ENCODE data around the gene FZR1. TPM values are rescaled to one million over a fixed set of nuclear protein-coding genes. Genes with fewer than 3 reads are reported as not detected.

The FZR1 gene
- total and polyA plus RNA-seq, 2 of the 13 experiments (the other 11 are each of a cell fraction or from before 2014, with no cell fraction given) = 29.0 to 30.8 TPM

DNA sequence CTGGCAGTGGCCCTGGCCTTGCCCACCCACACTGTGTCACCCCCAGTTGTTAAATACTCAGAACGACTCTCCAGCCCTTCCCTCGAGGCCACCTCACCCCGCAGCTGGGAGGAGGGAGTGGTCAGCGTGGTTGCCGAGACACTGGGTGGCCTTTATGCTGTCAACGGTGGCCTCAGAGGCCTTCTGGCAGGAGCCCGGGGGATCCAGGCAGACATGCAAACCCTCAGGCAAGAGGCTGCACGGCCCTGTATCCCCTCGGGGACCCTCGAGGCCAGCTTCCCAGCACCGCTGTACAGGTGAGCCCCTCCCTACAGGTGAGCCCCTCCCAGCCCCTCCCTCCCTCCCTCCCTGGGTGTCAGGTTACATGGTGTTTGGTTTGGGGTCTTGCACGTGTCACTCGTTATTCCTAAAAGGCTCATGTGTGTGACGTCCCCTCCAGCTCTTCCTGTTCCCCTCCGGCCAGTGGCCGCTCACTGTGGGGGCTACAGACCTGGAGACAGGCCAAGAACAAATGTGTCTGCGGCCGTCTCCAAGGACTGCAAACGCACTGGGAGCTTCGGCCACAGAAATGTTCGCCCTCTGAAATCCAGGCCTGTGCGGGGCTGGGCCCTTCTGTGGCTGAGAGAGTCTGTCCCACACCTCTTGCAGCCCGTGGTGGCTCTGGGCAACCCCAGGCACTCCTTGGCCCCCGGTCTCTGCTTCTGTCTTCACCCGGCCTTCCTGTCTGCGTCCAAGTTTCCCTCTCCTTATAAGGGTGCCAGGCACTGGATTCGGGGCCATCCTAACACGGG, 33.0 kb downstream of the FZR1 start, which contains the start of gene TEKTIP1 (continued):
- TF ChIP-seq ZC3H13 (CRISPR knock-in tag; IDR thresholded peaks at IDR 0.05) = 0 out of 2 replicates have a peak, but pooled peaks have one; percentile 47
- TF ChIP-seq HCFC1 (IDR thresholded peaks at IDR 0.05; ENCODE audit: low read depth, low read length) = no peak
- no peak for TF ChIP-seq ARID4A (CRISPR knock-in tag; IDR thresholded peaks at IDR 0.05; ENCODE audit: borderline replicate concordance)
- TF ChIP-seq GABPB1 (CRISPR knock-in tag; IDR thresholded peaks at IDR 0.05) = 0 out of 2 replicates have a peak, but pooled peaks have one; percentile 1

DNA sequence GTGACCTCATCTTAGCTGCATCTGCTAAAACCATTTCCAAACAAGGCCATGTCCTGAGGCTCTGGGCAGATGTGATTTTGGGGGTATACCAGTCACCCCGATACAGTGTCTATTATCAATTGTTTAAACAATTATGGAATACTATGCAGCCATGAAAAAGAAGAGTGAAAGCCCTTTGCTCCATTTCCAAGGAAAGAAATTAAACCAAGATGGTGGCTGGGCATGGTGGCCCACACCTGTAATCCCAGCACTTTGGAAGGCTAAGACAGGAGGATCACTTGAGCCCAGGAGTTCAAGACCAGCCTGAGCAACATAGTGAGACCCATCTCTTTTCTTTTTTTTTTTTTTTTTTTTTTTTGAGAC, 33.6 kb downstream of the FZR1 start:
- ATAC-seq (no peak), DNase-seq (ENCODE audit: low spot score) (no peak), FAIRE-seq (no peak)
- no peaks in the 10 kb centered on the region for H3K9me3 ChIP-seq (ENCODE audit: low read length)
- BruUV-seq (replicated peaks) = TSS peak; percentile 46
- H4K20me1 ChIP-seq (ENCODE audit: insufficient read depth, low read length) = no peaks in the 10 kb centered on the region; the same call in 1 of the 2 replicates
- ChIA-PET POLR2A (no interaction called here), CTCF (ENCODE audit: low intra/inter-chr PET ratio, low total read pairs) (no interaction called here)
- intact Hi-C loops (cut with micrococcal nuclease; ENCODE audit: unreplicated experiment) (no loop called here), in situ Hi-C loops (cut with HindIII; ENCODE audit: extremely low pct_ligation_motif_present, low pct_unique_long_range_greater_than_20kb) (no loop called here)
- peaks cover 5 to 10% of the 10 kb centered on the region in 2 experiments; a peak in 3 of 5 replicates for H3K36me3 ChIP-seq (replicated peaks in 1 of 2; ENCODE audit: control insufficient read depth in 1 of 2, insufficient read depth in 2 of 2, low read length in 2 of 2)
- H2AFZ ChIP-seq (ENCODE audit: low read length) = no peak overlapping the region
- H3K4me1 ChIP-seq (ENCODE audit: insufficient read depth, low read length) = no peaks in the 10 kb centered on the region
- H3K9ac ChIP-seq (ENCODE audit: insufficient read depth, low read depth, low read length) = no peak overlapping the region
- H3K4me2 ChIP-seq (ENCODE audit: low read depth, low read length) = no peak overlapping the region
- 100% methylated on average over 1 of the region's 1 CpG for WGBS (ENCODE audit: low lambda C conversion rate)
- no peaks in the 10 kb centered on the region for H3K27me3 ChIP-seq (ENCODE audit: control insufficient read depth in 1 of 2, insufficient read depth in 2 of 2, low read length in 2 of 2)
- no peaks in the 10 kb centered on the region for H3K79me2 ChIP-seq (ENCODE audit: insufficient read depth, low read length)
- H3K4me3 ChIP-seq (replicated peaks in 1 of 3; ENCODE audit: insufficient read depth in 1 of 3, low read depth in 2 of 3, low read length in 3 of 3) = no peak overlapping the region
- no peak overlapping the region for H3K27ac ChIP-seq (ENCODE audit: extremely low read length, insufficient read depth, low read length)
- TF ChIP-seq, protein P1, sequence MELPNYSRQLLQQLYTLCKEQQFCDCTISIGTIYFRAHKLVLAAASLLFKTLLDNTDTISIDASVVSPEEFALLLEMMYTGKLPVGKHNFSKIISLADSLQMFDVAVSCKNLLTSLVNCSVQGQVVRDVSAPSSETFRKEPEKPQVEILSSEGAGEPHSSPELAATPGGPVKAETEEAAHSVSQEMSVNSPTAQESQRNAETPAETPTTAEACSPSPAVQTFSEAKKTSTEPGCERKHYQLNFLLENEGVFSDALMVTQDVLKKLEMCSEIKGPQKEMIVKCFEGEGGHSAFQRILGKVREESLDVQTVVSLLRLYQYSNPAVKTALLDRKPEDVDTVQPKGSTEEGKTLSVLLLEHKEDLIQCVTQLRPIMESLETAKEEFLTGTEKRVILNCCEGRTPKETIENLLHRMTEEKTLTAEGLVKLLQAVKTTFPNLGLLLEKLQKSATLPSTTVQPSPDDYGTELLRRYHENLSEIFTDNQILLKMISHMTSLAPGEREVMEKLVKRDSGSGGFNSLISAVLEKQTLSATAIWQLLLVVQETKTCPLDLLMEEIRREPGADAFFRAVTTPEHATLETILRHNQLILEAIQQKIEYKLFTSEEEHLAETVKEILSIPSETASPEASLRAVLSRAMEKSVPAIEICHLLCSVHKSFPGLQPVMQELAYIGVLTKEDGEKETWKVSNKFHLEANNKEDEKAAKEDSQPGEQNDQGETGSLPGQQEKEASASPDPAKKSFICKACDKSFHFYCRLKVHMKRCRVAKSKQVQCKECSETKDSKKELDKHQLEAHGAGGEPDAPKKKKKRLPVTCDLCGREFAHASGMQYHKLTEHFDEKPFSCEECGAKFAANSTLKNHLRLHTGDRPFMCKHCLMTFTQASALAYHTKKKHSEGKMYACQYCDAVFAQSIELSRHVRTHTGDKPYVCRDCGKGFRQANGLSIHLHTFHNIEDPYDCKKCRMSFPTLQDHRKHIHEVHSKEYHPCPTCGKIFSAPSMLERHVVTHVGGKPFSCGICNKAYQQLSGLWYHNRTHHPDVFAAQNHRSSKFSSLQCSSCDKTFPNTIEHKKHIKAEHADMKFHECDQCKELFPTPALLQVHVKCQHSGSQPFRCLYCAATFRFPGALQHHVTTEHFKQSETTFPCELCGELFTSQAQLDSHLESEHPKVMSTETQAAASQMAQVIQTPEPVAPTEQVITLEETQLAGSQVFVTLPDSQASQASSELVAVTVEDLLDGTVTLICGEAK (IDR thresholded peaks at IDR 0.05) = no peak
- TF ChIP-seq, protein P1 (CRISPR knock-in tag; IDR thresholded peaks at IDR 0.05) = no peak
- peak; percentile 58; the same call in 1 of the 2 replicates for TF ChIP-seq ZMYM3 (CRISPR knock-in tag; IDR thresholded peaks at IDR 0.05)
- no peak for TF ChIP-seq ZNF282 (IDR thresholded peaks at IDR 0.05; ENCODE audit: partially characterized antibody)
- no peak for TF ChIP-seq FOXM1 (CRISPR knock-in tag; IDR thresholded peaks at IDR 0.05)

Data from HepG2 (cell line).